SU-DHL-6 (cell line): ENCODE data around the gene PDGFD.

ENCODE experiments used
- H2AFZ ChIP-seq: fragments of 200-600 bp; sonication (generic); 2 replicates; pipeline ENCODE4 v1.6.1; 2014; ENCODE audit warnings: low read depth, mild to moderate bottlenecking, moderate library complexity, mixed read lengths, antibody characterized with exemption, low read length; ENCODE audit not compliant: severe bottlenecking
- H3F3A ChIP-seq: fragments of 200-600 bp; shearing (Covaris generic); 2 replicates; pipeline ENCODE4 v1.6.0; 2016; ENCODE audit warnings: antibody characterized with exemption, mild to moderate bottlenecking; ENCODE audit not compliant: insufficient read depth
- H3K27ac ChIP-seq: fragments of 200-600 bp; sonication (generic); 2 replicates; pipeline ENCODE4 v1.5.1; 2016; ENCODE audit warnings: low read depth, mild to moderate bottlenecking, low read length, moderate library complexity, mixed read lengths
- H3K27me3 ChIP-seq: fragments of 200-600 bp; sonication (generic), shearing (Covaris generic); 2 replicates; pipeline ENCODE4 v1.6.0; 2014; ENCODE audit warnings: mild to moderate bottlenecking, low read length
- H3K36me3 ChIP-seq: fragments of 200-600 bp; sonication (generic); 2 replicates; pipeline ENCODE4 v1.6.1; 2014; ENCODE audit warnings: mild to moderate bottlenecking, low read length, mixed read lengths
- H3K4me2 ChIP-seq: fragments of 300-600, 200-600 bp; shearing (Covaris generic), sonication (generic); 2 replicates; pipeline ENCODE4 v1.6.0; 2014; ENCODE audit warnings: low read length, low read depth, mild to moderate bottlenecking; ENCODE audit not compliant: poor library complexity, severe bottlenecking
- H3K4me3 ChIP-seq: fragments of 200-600 bp; sonication (generic); 2 replicates; pipeline ENCODE4 v1.5.1; 2014; ENCODE audit warnings: antibody characterized with exemption, low read length, mild to moderate bottlenecking, mixed read lengths; ENCODE audit not compliant: insufficient read depth, poor library complexity, severe bottlenecking
- H3K79me2 ChIP-seq: fragments of 200-600 bp; sonication (generic); 2 replicates; pipeline ENCODE4 v1.6.1; 2014; ENCODE audit warnings: mild to moderate bottlenecking, low read length, moderate library complexity; ENCODE audit not compliant: insufficient read depth
- H3K9ac ChIP-seq: fragments of 200-600 bp; sonication (generic); 2 replicates; pipeline ENCODE4 v1.7.0; 2014; ENCODE audit warnings: mild to moderate bottlenecking, low read length
- H3K9me2 ChIP-seq: fragments of 200-600 bp; sonication (generic); replicated peaks from 2 replicates; pipeline ENCODE4 v1.6.1; 2014; ENCODE audit warnings: low read length; ENCODE audit not compliant: insufficient read depth
- H3K9me3 ChIP-seq: fragments of 200-600 bp; sonication (generic); 2 replicates; pipeline ENCODE4 v1.6.1; 2014; ENCODE audit warnings: low read length, mixed read lengths; ENCODE audit not compliant: insufficient read depth
- H4K20me1 ChIP-seq: fragments of 200-600 bp; sonication (generic); 2 replicates; pipeline ENCODE4 v1.6.1; 2014; ENCODE audit warnings: low read depth, mild to moderate bottlenecking, antibody characterized with exemption, low read length, moderate library complexity, mixed read lengths
- EZH2phosphoT487 ChIP-seq: fragments of 200-600 bp; sonication (generic), shearing (Covaris generic); conservative IDR thresholded peaks from 2 replicates; pipeline ENCODE4 v1.6.1; 2018; ENCODE audit warnings: mild to moderate bottlenecking, antibody characterized with exemption, low read length, moderate library complexity, mixed read lengths
- TF ChIP-seq, protein P1 (sequence below): fragments of 200-600 bp; sonication (generic); IDR thresholded peaks from one replicate; pipeline ENCODE4 v1.5.1; 2017; ENCODE audit warnings: antibody characterized with exemption, mild to moderate bottlenecking, low read length, moderate library complexity; ENCODE audit not compliant: insufficient read depth, poor library complexity, severe bottlenecking

The PDGFD gene

DNA sequence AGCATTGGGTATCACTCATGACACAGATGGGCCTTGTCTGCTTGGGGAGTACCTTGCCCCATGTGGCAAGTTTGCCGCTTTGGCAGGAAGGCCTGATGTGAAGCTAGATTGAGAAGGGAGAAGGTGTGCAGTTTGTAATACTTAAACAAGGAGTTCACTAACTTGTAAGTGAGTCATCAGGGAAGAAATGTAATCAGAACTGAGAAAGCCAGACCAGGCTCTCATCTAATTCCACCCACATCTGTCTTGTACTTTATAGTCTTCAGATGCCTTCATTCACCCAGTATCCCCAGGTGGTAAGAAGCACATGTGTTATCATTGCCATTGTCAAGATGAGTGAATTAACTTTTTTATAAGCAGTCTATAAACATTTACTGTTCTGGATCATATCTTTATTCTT lies 243.5 kb downstream of the PDGFD start:
- no peaks in the 10 kb centered on the region for H3K9me2 ChIP-seq
- H3K27ac ChIP-seq = peak overlapping the region; percentile 45
- H3K9me3 ChIP-seq = no peaks in the 10 kb centered on the region
- peak overlapping the region; percentile 2 for H2AFZ ChIP-seq
- no peak overlapping the region for H3K4me3 ChIP-seq
- no peaks in the 10 kb centered on the region for H4K20me1 ChIP-seq
- no peaks in the 10 kb centered on the region for H3K27me3 ChIP-seq
- peaks cover 2% of the 10 kb centered on the region; the same call in 1 of the 2 replicates for H3K36me3 ChIP-seq
- peak overlapping the region; percentile 16 for H3K4me2 ChIP-seq
- peak overlapping the region; percentile 1; the same call in 1 of the 2 replicates for H3K9ac ChIP-seq
- no peak for TF ChIP-seq EZH2phosphoT487
- TF ChIP-seq, protein P1, sequence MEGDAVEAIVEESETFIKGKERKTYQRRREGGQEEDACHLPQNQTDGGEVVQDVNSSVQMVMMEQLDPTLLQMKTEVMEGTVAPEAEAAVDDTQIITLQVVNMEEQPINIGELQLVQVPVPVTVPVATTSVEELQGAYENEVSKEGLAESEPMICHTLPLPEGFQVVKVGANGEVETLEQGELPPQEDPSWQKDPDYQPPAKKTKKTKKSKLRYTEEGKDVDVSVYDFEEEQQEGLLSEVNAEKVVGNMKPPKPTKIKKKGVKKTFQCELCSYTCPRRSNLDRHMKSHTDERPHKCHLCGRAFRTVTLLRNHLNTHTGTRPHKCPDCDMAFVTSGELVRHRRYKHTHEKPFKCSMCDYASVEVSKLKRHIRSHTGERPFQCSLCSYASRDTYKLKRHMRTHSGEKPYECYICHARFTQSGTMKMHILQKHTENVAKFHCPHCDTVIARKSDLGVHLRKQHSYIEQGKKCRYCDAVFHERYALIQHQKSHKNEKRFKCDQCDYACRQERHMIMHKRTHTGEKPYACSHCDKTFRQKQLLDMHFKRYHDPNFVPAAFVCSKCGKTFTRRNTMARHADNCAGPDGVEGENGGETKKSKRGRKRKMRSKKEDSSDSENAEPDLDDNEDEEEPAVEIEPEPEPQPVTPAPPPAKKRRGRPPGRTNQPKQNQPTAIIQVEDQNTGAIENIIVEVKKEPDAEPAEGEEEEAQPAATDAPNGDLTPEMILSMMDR = no peak
- H3K79me2 ChIP-seq = no peaks in the 10 kb centered on the region
- 0 out of 2 replicates have a peak, but pooled peaks cover 2% of the 10 kb centered on the region for H3F3A ChIP-seq

DNA sequence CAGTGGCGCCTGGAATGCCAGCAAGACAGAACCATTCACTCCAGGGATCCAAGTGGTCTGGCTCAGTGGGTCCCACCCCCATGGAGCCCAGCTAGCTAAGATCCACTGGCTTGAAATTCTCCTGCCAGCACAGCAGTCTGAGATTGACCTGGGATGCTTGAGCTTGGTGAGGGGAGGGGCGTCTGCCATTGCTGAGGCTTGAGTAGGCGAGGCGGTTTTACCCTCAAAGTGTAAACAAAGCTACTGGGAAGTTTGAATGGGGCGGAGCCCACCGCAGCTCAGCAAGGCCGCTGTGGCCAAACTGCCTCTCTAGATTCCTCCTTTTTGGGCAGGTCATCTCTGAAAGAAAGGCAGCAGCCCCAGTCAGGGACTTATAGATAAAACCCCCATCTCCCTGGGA lies 253.2 kb downstream of the PDGFD start:
- H2AFZ ChIP-seq = no peak overlapping the region
- peaks cover 6% of the 10 kb centered on the region; the same call in 1 of the 2 replicates for H3K9me3 ChIP-seq
- TF ChIP-seq, protein P1 = no peak
- TF ChIP-seq EZH2phosphoT487 = no peak
- H3K27ac ChIP-seq = no peak overlapping the region
- H3K79me2 ChIP-seq = no peaks in the 10 kb centered on the region
- H3K9me2 ChIP-seq = no peaks in the 10 kb centered on the region
- peaks cover 9% of the 10 kb centered on the region for H3F3A ChIP-seq
- no peaks in the 10 kb centered on the region for H3K27me3 ChIP-seq
- H3K36me3 ChIP-seq = no peaks in the 10 kb centered on the region; the same call in 1 of the 2 replicates
- no peak overlapping the region for H3K9ac ChIP-seq
- H3K4me2 ChIP-seq = no peak overlapping the region
- no peak overlapping the region for H3K4me3 ChIP-seq
- no peaks in the 10 kb centered on the region for H4K20me1 ChIP-seq

DNA sequence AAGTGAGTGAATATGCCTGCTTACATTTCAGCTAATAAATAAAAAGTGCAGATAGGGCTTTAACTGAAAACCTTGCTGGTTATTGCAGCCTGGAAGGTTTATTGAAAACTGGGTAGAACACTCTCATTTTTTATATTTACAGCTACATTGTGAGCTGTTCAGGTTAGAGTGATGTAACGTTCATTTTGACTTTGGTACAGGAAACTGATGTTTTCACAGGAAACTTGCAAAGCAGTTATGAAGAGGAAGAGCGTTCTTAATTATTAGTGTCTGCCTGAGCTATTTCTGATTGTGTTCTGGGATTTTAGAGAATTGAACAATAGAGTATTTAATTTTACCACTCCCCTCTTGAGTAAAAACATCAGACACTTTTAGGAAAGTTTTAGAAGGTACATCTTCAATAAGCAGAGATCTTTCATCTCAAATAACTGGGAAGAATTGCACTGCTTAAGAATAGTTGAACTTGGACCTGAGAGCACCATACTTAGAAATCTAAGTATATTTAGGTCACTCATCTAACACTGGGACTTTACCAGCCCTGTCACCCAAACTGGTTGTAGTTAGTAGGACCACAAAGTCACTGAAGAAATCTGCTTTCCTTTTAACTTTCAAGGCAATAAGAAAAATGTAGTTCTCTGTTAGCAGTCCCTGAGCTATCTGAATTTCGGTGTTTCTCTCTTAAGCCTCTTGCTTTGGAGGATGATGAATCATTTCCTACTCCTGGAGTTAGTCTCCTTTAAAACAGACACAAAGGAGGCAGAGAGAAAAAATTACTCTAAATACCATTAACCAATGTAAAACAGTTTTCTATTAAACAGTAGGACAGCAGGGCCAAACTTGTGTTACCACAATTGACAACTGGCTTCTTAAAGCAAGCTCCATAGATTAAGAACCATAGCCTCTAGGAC lies 256.1 kb downstream of the PDGFD start:
- no peak for TF ChIP-seq EZH2phosphoT487
- TF ChIP-seq, protein P1 = no peak
- no peaks in the 10 kb centered on the region for H3K79me2 ChIP-seq
- H3K27me3 ChIP-seq = no peaks in the 10 kb centered on the region
- peak overlapping the region; percentile 62 for H2AFZ ChIP-seq
- H3K9ac ChIP-seq = peak overlapping the region; percentile 42
- peaks cover 38% of the 10 kb centered on the region for H3F3A ChIP-seq
- H3K36me3 ChIP-seq = no peaks in the 10 kb centered on the region; the same call in 1 of the 2 replicates
- no peaks in the 10 kb centered on the region for H3K9me3 ChIP-seq
- H3K4me2 ChIP-seq = peak overlapping the region; percentile 78
- peak overlapping the region; percentile 19 for H3K4me3 ChIP-seq
- no peaks in the 10 kb centered on the region for H4K20me1 ChIP-seq
- no peaks in the 10 kb centered on the region for H3K9me2 ChIP-seq
- peak overlapping the region; percentile 97 for H3K27ac ChIP-seq
